ENCODE results near the gene DSG4. TPM values are rescaled to one million over a fixed set of nuclear protein-coding genes. Genes with fewer than 3 reads are reported as not detected.

The DSG4 gene
- total and polyA plus RNA-seq, 4 donors, result not detected

GRCh38 chr18:31402026-31402373 lies 25.4 kb downstream of the DSG4 start:
- Histone ChIP-seq H3K4me3 (ENCODE audit: low read depth, low read length) (no peak overlapping the region), H3K36me3 (ENCODE audit: control insufficient read depth, insufficient read depth, low read length) (no peaks in the 10 kb centered on the region)

GRCh38 chr18:31403409-31403808 lies 26.8 kb downstream of the DSG4 start:
- no peak overlapping the region for H3K27ac ChIP-seq (ENCODE audit: low read depth, low read length)
- WGBS (ENCODE audit: insufficient coverage), result no CpG with 5 or more reads among the region's 2 CpGs
- no peaks in the 10 kb centered on the region for H3K36me3 ChIP-seq (ENCODE audit: control insufficient read depth, insufficient read depth, low read length)
- no peak for DNase-seq (ENCODE audit: low read depth in 4 of 6, low spot score in 6 of 6)
- no peaks in the 10 kb centered on the region for H3K4me1 ChIP-seq (ENCODE audit: control insufficient read depth, insufficient read depth, low read length)
- H3K4me3 ChIP-seq (ENCODE audit: low read depth, low read length), result no peak overlapping the region
- no peaks in the 10 kb centered on the region for H3K27me3 ChIP-seq (ENCODE audit: control insufficient read depth, insufficient read depth, low read length)
- H3K9me3 ChIP-seq (ENCODE audit: control insufficient read depth, insufficient read depth, low read length), result no peaks in the 10 kb centered on the region

More at GRCh38 chr18:31402026-31402373, 25.4 kb downstream of the DSG4 start:
- no peaks in the 10 kb centered on the region for H3K27me3 ChIP-seq (ENCODE audit: control insufficient read depth, insufficient read depth, low read length)
- no peaks in the 10 kb centered on the region for H3K9me3 ChIP-seq (ENCODE audit: control insufficient read depth, insufficient read depth, low read length)
- no peak overlapping the region for H3K27ac ChIP-seq (ENCODE audit: low read depth, low read length)
- no peaks in the 10 kb centered on the region for H3K4me1 ChIP-seq (ENCODE audit: control insufficient read depth, insufficient read depth, low read length)
- no peak for DNase-seq (ENCODE audit: low read depth in 4 of 6, low spot score in 6 of 6)

- no peaks in the 10 kb centered on the region for H3K9me3 ChIP-seq (ENCODE audit: control insufficient read depth, insufficient read depth, low read length)
- no peak overlapping the region for H3K4me3 ChIP-seq (ENCODE audit: low read depth, low read length)
- no peak overlapping the region for H3K27ac ChIP-seq (ENCODE audit: low read depth, low read length)
- no CpG with 5 or more reads among the region's 3 CpGs for WGBS (ENCODE audit: insufficient coverage)
- DNase-seq (ENCODE audit: low read depth in 4 of 6, low spot score in 6 of 6), result no peak
- no peaks in the 10 kb centered on the region for H3K27me3 ChIP-seq (ENCODE audit: control insufficient read depth, insufficient read depth, low read length)
- H3K36me3 ChIP-seq (ENCODE audit: control insufficient read depth, insufficient read depth, low read length), result no peaks in the 10 kb centered on the region
- H3K4me1 ChIP-seq (ENCODE audit: control insufficient read depth, insufficient read depth, low read length), result no peaks in the 10 kb centered on the region
Observed at GRCh38 chr18:31407649-31408048, 31.1 kb downstream of the DSG4 start.

- Histone ChIP-seq H3K9me3 (ENCODE audit: control insufficient read depth, insufficient read depth, low read length) (no peaks in the 10 kb centered on the region), H3K36me3 (ENCODE audit: control insufficient read depth, insufficient read depth, low read length) (no peaks in the 10 kb centered on the region), H3K4me1 (ENCODE audit: control insufficient read depth, insufficient read depth, low read length) (no peaks in the 10 kb centered on the region), H3K27ac (ENCODE audit: low read depth, low read length) (no peak overlapping the region), H3K27me3 (ENCODE audit: control insufficient read depth, insufficient read depth, low read length) (no peaks in the 10 kb centered on the region), H3K4me3 (ENCODE audit: low read depth, low read length) (no peak overlapping the region)
- WGBS (ENCODE audit: insufficient coverage), result 61% methylated on average over 4 of the region's 4 CpGs
- peak in 1 of 6 donors; percentile 48 for DNase-seq (ENCODE audit: low read depth in 4 of 6, low spot score in 6 of 6)
Observed at GRCh38 chr18:31409276-31409675, 32.7 kb downstream of the DSG4 start.

DNA sequence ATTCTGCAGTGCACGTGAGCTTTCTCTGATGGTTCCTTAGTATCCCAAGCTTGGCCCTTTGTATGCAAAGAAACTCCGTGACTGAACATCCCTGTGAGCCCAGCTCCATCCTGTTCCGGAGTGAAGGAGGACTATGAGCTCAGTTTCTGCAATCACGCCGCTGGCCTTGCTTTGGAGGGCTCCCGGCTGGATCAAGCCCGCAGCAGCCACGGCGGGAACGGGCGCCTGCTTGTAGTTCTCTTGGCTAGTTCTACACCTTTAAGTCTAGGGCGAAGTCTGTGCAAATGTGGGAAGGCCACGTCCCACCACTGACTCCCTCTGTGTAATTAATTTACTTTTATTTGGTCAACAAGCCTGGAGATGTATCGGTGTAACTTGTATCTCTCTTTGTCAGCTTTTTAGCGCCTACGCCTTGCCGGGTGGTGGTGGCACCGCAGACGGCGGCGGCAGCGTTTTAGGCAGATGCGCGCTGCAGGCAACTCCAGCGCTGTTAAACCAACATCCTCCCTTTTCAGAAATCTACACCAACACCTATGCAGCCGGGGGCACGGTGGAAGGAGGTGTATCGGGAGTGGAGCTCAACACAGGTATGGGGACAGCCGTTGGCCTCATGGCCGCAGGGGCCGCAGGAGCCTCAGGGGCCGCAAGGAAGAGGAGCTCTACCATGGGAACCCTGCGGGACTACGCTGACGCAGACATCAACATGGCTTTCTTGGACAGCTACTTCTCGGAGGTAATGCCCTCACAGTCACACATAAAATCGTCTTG lies 34.3 kb downstream of the DSG4 start:
- WGBS (ENCODE audit: insufficient coverage), result 42% methylated on average over 18 of the region's 37 CpGs
- no peaks in the 10 kb centered on the region for H3K27me3 ChIP-seq (ENCODE audit: control insufficient read depth, insufficient read depth, low read length)

GRCh38 chr18:31413137-31413536 lies 36.6 kb downstream of the DSG4 start:
- Histone ChIP-seq H3K27me3 (ENCODE audit: control insufficient read depth, insufficient read depth, low read length) (no peaks in the 10 kb centered on the region), H3K4me3 (ENCODE audit: low read depth, low read length) (no peak overlapping the region), H3K9me3 (ENCODE audit: control insufficient read depth, insufficient read depth, low read length) (no peaks in the 10 kb centered on the region), H3K27ac (ENCODE audit: low read depth, low read length) (no peak overlapping the region), H3K4me1 (ENCODE audit: control insufficient read depth, insufficient read depth, low read length) (no peaks in the 10 kb centered on the region), H3K36me3 (ENCODE audit: control insufficient read depth, insufficient read depth, low read length) (no peaks in the 10 kb centered on the region)
- no CpG with 5 or more reads among the region's 6 CpGs for WGBS (ENCODE audit: insufficient coverage)
- no peak for DNase-seq (ENCODE audit: low read depth in 4 of 6, low spot score in 6 of 6)

More for the DNA sequence above, 34.3 kb downstream of the DSG4 start:
- Histone ChIP-seq H3K9me3 (ENCODE audit: control insufficient read depth, insufficient read depth, low read length) (no peaks in the 10 kb centered on the region), H3K27ac (ENCODE audit: low read depth, low read length) (no peak overlapping the region), H3K4me3 (ENCODE audit: low read depth, low read length) (no peak overlapping the region), H3K36me3 (ENCODE audit: control insufficient read depth, insufficient read depth, low read length) (no peaks in the 10 kb centered on the region), H3K4me1 (ENCODE audit: control insufficient read depth, insufficient read depth, low read length) (no peaks in the 10 kb centered on the region)
- DNase-seq (ENCODE audit: low read depth in 4 of 6, low spot score in 6 of 6), result peak in 1 of 6 donors; percentile 21

DNA sequence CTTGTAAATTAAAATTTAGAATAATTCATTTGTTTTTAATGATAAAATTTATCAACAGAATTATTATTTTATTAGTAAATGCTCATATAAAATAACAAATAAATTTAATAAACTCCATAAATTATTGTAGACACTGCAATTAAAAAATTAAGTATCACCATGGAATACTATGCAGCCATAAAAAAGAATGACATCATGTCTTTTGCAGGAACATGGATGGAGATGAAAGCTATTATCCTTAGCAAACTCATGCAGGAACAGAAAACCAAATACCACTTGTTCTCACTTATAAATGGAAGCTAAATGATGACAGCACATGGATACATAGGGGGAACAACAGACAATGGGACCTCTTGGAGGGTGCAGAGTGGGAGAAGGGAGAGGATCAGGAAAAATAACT lies 41.3 kb downstream of the DSG4 start:
- Histone ChIP-seq H3K27ac (ENCODE audit: low read depth, low read length) (no peak overlapping the region), H3K36me3 (ENCODE audit: control insufficient read depth, insufficient read depth, low read length) (no peaks in the 10 kb centered on the region), H3K4me1 (ENCODE audit: control insufficient read depth, insufficient read depth, low read length) (no peaks in the 10 kb centered on the region), H3K4me3 (ENCODE audit: low read depth, low read length) (no peak overlapping the region), H3K27me3 (ENCODE audit: control insufficient read depth, insufficient read depth, low read length) (no peaks in the 10 kb centered on the region), H3K9me3 (ENCODE audit: control insufficient read depth, insufficient read depth, low read length) (no peaks in the 10 kb centered on the region)
- no peak for DNase-seq (ENCODE audit: low read depth in 4 of 6, low spot score in 6 of 6)

- H3K9me3 ChIP-seq (ENCODE audit: control insufficient read depth, insufficient read depth, low read length), result no peaks in the 10 kb centered on the region
- DNase-seq (ENCODE audit: low read depth in 4 of 6, low spot score in 6 of 6), result no peak
- no peaks in the 10 kb centered on the region for H3K4me1 ChIP-seq (ENCODE audit: control insufficient read depth, insufficient read depth, low read length)
- 93% methylated on average over 5 of the region's 7 CpGs for WGBS (ENCODE audit: insufficient coverage)
- no peaks in the 10 kb centered on the region for H3K36me3 ChIP-seq (ENCODE audit: control insufficient read depth, insufficient read depth, low read length)
- no peaks in the 10 kb centered on the region for H3K27me3 ChIP-seq (ENCODE audit: control insufficient read depth, insufficient read depth, low read length)
- no peak overlapping the region for H3K4me3 ChIP-seq (ENCODE audit: low read depth, low read length)
- H3K27ac ChIP-seq (ENCODE audit: low read depth, low read length), result no peak overlapping the region
Observed at GRCh38 chr18:31419457-31419932, 42.9 kb downstream of the DSG4 start.

- no peak overlapping the region for H3K27ac ChIP-seq (ENCODE audit: low read depth, low read length)
- no peak for DNase-seq (ENCODE audit: low read depth in 4 of 6, low spot score in 6 of 6)
- 86% methylated on average over 1 of the region's 6 CpGs for WGBS (ENCODE audit: insufficient coverage)
- H3K36me3 ChIP-seq (ENCODE audit: control insufficient read depth, insufficient read depth, low read length), result no peaks in the 10 kb centered on the region
- no peaks in the 10 kb centered on the region for H3K4me1 ChIP-seq (ENCODE audit: control insufficient read depth, insufficient read depth, low read length)
- H3K27me3 ChIP-seq (ENCODE audit: control insufficient read depth, insufficient read depth, low read length), result no peaks in the 10 kb centered on the region
- no peaks in the 10 kb centered on the region for H3K9me3 ChIP-seq (ENCODE audit: control insufficient read depth, insufficient read depth, low read length)
- H3K4me3 ChIP-seq (ENCODE audit: low read depth, low read length), result no peak overlapping the region
Observed at GRCh38 chr18:31420032-31420431, 43.5 kb downstream of the DSG4 start.

- DNase-seq (ENCODE audit: low read depth in 4 of 6, low spot score in 6 of 6), result peak in 1 of 6 donors; percentile 14
- no peaks in the 10 kb centered on the region for H3K27me3 ChIP-seq (ENCODE audit: control insufficient read depth, insufficient read depth, low read length)
- WGBS (ENCODE audit: insufficient coverage), result no CpG with 5 or more reads among the region's 2 CpGs
Observed at GRCh38 chr18:31420524-31420923, 43.9 kb downstream of the DSG4 start.

More at GRCh38 chr18:31420524-31420923, 43.9 kb downstream of the DSG4 start:
- Histone ChIP-seq H3K9me3 (ENCODE audit: control insufficient read depth, insufficient read depth, low read length) (no peaks in the 10 kb centered on the region), H3K36me3 (ENCODE audit: control insufficient read depth, insufficient read depth, low read length) (no peaks in the 10 kb centered on the region), H3K4me1 (ENCODE audit: control insufficient read depth, insufficient read depth, low read length) (no peaks in the 10 kb centered on the region), H3K4me3 (ENCODE audit: low read depth, low read length) (no peak overlapping the region), H3K27ac (ENCODE audit: low read depth, low read length) (no peak overlapping the region)
